Stimulated activated CD8-positive, alpha-beta memory T cell treated with anti-CD3 and anti-CD28 coated beads, Interleukin-12 subunit alpha, Interleukin-12 subunit beta, amount 100 ng/mL, for 1 hour (primary cell): ENCODE data around the gene KDM6B.
A peak's percentile ranks its signal among the peaks of the same experiment; 100 is the strongest.
"Not testable (repeated sequence)": the region's sequence is repeated elsewhere in the genome, so short reads cannot be mapped to it uniquely, and the experiment has no call there.

Experiments used
- DNase-seq: peaks from one replicate; pipeline ENCODE4 v3.0.0-alpha.2; 2020; ENCODE audit warnings: low read depth

KDM6B gene, protein sequence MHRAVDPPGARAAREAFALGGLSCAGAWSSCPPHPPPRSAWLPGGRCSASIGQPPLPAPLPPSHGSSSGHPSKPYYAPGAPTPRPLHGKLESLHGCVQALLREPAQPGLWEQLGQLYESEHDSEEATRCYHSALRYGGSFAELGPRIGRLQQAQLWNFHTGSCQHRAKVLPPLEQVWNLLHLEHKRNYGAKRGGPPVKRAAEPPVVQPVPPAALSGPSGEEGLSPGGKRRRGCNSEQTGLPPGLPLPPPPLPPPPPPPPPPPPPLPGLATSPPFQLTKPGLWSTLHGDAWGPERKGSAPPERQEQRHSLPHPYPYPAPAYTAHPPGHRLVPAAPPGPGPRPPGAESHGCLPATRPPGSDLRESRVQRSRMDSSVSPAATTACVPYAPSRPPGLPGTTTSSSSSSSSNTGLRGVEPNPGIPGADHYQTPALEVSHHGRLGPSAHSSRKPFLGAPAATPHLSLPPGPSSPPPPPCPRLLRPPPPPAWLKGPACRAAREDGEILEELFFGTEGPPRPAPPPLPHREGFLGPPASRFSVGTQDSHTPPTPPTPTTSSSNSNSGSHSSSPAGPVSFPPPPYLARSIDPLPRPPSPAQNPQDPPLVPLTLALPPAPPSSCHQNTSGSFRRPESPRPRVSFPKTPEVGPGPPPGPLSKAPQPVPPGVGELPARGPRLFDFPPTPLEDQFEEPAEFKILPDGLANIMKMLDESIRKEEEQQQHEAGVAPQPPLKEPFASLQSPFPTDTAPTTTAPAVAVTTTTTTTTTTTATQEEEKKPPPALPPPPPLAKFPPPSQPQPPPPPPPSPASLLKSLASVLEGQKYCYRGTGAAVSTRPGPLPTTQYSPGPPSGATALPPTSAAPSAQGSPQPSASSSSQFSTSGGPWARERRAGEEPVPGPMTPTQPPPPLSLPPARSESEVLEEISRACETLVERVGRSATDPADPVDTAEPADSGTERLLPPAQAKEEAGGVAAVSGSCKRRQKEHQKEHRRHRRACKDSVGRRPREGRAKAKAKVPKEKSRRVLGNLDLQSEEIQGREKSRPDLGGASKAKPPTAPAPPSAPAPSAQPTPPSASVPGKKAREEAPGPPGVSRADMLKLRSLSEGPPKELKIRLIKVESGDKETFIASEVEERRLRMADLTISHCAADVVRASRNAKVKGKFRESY (N-terminal part only)

DNA sequence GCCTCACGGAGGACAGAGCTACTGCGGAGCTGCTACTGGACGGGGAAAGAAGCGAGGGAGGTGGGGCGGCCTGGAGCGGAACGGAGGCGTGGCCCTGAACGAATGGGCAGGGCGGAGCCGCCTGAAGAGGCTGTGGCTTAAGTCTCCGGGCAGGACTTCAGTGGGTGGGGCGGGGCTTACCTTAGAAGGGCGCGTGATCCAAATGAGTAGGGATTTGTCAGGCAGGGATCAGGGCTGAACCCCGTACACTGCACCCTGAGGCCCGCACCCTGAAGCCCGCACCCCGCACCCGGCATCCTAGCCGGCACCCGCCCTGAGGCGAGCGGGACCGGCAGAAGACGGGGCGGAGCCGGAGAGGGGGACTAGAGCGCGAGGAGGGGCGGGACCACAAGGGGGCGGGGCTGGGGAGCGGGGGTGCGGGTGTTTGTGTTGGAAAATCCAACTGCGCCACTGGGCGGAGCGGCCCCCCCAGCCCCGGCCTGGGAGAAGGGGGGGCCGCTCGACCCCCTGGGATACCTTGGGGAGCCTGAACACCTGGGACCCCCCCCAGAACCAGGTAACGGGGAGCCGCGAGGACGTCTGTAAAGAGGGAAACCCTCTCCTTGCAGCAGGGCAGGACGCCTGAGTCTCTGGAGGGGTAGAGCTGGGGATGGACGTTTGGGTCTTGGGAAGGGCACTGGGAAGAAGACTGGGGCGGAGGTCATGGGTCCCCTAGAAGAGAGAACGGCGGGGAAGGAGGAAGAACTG is at the start of gene KDM6B:
Gene KDM6B, plus strand, starts transcription at position 423 of the 747 bp plus-strand sequence. CDS start 11,338 bp downstream, outside the sequence.
- DNase-seq, result peak; percentile 73

DNA sequence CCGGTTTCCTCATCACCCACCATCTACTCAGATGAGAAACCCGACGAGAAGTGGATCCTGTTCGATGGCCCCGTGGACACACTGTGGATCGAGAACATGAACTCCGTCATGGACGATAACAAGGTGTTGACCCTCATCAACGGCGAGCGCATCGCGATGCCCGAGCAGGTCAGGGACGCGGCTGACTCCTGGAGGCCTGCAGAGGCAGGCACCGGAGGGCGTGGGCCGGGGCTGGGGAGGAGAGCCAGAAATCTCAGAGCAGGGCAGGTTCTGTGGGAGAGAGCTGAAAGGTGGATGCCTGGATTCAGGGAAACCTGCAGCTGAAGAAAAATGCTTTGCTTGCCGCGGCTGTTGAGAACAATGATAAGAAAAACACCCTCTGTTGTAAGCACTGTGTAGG is 47.2 kb upstream of the KDM6B start:
- DNase-seq, result no peak

DNA sequence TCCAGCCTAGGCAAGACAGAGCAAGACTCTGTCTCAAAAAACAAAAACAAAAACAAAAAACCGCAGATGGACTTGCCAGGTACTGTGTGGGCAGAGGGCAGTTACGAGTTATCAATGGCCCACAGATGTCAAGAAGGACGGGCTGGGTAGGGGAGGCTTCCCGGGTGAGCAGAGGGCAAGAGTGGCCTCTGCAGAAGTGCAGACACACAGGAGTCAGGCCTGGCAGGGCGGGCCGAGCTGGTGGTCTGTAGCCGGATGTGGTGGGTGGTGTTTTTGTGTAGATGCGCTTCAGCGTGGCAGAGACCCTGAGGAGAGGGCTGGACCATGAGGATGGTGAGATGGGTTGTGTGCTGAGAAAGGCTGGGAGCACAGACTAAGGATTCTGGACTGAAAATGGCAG is 44.9 kb upstream of the KDM6B start:
- no peak for DNase-seq

DNA sequence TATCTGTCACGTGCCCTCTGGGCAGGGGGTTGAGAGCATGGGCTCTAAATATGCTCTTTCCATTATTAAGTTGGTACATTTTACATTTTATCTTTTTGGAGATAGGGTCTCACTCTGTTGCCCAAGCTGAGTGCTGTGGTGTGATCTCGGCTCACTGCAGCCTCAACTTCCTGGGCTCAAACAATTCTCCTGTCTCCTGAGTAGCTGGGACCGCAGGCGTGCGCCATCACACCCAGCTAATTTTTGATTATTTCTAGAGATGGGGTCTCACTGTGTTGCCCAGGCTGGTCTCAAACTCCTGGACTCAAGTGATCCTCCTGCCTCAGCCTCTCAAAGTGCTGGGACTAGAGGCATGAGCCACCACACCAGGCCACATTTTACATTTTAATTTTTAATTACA is 43.9 kb upstream of the KDM6B start:
- no peak for DNase-seq

DNA sequence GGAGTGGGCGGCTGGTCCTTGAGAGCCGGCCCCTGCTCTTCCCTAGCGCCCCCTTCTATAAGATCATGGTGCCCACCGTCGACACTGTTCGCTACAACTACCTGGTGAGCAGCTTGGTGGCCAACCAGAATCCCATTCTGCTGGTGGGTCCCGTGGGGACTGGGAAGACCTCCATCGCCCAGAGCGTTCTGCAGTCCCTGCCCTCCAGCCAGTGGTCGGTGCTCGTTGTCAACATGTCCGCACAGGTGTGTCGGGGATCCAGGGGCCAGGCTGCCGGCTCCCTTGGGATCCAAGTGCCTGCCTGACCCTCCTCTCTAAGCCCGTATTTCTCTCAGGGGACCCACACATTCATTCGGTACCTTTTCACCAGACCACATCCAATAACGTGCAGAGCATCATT is 41.4 kb upstream of the KDM6B start:
- no peak for DNase-seq

DNA sequence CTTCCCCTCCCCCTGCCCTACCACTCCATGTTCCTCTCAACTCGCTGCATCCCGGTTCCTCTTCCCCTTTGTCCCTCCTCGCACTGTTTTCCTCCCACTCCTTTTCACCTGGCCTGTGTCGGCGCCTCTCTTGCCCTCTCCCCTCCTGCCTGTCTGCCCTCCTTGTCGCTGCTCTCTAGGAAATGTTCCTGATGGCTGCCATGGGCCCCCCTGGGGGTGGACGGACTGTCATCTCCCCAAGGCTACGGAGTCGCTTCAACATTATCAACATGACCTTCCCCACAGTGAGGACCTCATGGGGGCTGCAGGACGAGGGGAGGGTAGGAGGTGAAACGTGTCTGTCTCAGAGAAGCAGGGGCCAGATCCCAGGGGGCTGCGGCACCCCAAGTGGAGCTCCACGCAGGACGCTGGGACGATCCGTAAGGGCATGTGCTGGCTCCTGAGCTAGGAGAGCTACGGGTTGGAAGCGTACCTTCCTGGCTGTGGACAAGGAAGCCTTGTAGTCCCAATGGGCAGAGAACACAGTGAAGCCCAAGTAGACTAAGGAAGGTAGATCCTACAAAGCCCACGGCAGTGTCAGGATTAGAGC is 39.8 kb upstream of the KDM6B start:
- no peak for DNase-seq

DNA sequence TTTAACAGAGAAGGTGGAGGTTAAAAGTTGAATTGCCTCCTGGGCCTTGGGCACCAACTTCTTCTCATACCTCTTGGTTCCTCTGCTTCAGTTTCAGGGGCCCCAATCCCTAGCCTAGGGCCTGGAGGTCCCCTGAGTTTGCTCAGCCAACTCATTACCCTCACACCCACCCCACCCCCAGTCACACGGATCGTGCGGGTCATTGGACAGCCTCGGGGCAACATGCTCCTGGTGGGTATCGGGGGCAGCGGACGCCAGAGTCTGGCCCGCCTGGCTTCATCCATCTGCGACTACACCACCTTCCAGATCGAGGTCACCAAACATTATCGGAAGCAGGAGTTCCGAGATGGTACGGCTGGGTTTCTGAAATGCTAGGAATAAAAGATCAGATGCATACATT is 36.0 kb upstream of the KDM6B start:
- no peak for DNase-seq

DNA sequence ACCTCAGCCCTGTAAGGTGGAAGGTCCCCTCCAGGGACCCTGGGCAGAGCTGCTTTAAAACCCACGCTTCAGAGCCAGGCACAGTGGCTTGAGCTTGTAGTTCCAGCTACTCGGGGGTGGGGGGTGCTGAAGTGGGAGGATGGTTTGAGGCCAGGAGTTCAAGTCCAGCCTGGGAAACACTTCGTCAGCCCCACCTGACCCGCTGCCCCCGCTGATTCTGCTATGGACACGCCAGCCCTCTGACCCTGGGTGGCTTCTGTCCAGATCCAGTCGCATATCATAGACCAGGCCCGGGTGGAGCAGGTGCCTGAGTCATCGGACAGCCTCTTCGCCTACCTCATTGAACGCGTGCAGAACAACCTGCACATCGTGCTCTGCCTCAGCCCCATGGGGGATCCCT is 35.2 kb upstream of the KDM6B start:
- no peak for DNase-seq

DNA sequence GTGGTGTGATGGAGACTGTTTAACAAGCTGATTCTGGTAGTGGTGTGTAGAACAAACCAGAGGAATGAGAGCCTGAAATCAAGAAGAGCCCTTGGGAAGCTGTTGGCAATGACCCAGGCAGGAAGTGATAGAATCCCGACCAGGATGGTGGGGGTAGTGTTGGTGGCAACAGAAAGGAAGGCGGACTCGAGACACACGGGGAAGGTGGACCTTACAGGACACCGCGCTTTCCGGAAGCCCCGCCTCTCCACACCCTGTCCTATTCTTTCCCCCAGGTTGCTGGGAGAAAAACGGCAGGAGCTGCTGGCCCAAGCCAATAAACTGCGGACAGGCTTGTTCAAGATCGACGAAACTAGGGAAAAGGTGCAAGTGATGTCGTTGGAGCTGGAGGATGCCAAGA is 30.0 kb upstream of the KDM6B start:
- no peak for DNase-seq

DNA sequence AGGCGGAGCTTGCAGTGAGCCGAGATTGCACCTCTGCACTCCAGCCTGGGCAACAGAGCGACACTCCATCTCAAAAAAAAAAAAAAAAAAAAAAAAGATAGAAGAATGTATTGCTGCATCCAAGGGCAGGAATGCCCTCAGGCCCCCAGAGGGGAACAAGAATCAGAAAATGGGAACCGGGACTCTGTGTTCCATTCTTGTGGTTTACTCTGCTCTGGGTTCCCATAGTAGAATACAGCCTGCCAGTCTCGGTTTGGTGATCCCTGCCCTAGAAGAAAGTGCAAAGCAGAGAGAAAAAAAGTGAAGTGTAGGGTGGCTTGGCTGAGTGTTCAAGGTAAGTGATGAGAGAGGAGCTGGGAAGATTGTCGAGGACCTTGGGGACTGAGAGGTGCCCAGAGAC is 27.4 kb upstream of the KDM6B start:
- DNase-seq, result no peak

DNA sequence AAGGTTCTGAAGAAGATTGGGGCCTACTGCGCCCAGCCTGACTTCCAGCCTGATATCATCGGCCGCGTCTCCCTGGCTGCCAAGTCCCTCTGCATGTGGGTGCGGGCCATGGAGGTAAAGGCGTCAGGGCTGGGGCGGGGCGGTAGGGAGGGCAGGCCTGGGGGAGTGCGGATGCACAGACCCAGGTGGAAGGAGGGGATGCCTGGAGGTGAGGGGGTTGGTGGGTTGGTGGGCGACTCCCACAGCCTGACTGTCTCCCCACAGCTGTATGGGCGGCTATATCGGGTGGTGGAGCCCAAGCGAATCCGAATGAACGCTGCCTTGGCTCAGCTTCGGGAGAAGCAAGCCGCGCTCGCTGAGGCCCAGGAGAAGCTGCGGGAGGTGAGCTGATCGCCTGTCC is 26.8 kb upstream of the KDM6B start:
- no peak for DNase-seq

DNA sequence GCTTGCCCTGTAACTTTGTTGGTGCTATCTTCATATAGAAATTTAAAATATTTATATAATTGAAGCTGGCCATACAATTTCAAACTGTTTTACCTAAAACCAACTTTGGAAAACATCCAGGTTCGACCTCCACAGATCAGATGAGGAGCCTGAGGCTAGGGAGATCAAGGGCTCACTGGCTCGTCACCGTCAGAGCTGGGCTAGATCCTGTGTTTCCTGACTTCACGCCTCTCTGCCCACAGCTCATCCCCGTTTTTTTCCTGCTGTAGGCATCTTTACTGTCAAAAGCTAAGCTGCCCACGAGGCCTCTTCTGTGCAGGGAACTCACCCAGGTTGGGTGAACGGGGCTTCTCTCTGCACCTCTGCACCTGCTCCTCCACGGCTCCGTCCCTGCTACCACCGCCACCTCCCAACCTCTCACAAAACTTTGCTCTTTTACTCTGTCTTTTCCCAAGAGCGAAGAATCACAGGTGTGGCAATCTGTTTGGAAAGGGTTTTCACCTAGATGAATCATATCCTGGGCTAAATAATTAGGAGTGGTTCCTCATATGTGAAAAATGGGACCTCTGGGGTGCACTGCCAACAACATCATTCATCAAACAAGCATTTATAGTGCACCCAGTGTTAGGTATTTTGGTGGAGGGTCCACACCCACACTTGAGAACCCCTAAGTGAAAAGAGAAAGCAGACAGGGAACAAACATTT is 24.8 kb upstream of the KDM6B start:
- DNase-seq, result no peak

DNA sequence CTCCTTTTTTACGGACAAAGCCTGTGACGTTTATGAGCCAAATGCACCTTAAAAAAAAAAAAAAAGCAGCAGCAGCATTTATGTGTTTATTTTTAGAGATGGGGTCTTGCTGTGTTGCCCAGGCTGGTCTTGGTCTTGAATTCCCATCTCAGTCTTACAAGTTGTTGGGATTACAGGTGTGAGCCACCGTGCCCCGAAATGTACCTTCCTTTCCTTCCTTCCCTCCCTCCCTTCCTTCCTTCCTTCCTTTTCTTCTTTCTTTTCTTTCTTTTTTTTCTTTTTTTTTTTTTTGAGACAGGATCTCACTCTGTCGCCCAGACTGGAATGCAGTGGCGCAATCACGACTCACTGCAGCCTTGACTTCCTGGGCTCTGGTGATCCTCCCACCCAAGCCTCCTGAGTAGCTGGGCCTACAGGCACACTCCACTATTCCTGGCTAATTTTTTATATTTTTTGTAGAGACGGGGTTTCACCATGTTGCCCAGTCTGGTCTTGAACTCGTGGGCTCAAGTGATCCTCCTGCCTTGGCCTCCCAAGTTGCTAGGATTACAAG is 24.1 kb upstream of the KDM6B start:
- not testable (repeated sequence) for DNase-seq

DNA sequence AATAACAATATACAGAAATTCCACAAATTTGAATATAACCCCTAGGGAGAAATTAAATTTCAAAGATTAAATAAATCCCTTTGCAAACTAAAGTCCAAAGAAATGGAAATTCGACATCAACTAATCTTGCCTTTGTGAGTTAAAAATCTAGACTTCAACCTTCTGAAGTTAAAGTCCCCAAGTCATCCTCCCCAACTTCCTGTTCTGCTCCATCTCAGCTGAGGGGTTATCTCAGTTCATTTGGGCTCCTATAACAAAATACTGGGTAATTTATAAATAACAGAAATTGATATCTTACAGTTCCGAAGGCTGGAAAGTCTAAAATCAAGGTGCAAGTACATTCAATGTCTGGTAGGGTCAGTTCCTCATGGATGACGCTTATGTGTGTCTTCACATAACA is 22.8 kb upstream of the KDM6B start:
- DNase-seq, result no peak

DNA sequence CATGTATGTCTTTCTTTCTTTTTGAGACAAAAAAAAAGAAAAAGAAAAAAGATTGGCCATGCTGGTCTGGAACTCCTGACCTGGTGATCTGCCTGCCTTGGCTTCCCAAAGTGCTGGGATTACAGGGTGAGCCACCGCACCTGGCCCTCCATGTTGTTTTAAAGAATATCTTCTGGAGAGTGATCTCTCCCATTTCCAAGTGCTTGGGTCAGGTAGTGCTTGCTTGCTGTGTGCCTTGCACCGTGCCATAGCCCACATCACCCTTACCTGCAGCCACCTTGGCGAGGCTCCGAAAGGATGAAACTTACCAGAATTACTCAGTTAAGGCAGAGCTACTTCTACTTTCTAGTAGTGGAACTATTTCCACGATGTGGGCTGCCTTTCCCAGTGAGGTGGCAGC is 19.0 kb upstream of the KDM6B start:
- no peak for DNase-seq

DNA sequence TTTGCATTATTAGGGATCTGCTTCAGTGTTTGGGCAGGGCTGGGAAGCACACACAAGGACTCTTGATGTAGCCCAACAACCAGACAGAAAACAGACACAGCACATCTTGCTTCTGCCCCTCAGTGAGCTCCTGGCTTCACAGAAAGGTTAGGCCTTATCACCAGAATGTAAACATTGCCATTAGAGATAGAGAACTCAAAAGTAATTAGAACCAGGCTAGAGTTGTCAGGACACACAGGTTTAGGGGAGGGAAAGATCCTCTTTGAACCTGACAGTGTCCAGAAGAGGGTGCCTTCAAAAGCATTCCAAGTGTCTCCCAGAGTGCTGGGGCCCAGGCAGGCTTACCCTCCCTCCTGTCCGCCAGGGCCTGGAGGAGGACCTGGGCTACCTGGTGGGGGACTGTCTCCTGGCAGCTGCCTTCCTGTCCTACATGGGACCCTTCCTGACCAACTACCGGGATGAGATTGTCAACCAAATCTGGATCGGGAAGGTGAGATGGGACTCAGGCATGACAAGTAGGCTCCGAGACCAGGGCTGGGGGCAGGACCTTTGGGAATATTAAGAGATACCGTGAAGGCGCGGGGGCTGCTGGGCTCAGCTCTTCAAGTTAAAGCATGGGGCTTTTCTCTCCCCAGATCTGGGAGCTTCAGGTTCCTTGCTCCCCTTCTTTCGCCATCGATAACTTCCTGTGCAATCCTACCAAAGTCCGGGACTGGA is 16.9 kb upstream of the KDM6B start:
- DNase-seq, result no peak

DNA sequence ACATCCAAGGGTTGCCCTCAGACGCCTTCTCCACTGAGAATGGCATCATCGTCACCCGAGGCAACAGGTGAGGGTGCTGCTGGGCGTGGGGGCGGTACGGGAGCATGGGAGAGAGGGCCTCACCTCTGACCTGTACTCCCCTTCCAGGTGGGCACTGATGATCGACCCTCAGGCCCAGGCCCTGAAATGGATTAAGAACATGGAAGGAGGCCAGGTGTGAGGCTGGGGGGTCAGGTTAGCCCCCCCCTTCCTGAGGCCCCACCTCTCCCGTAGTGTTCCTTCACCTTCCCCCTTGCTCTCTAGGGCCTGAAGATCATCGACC is 16.4 kb upstream of the KDM6B start:
- DNase-seq, result no peak

DNA sequence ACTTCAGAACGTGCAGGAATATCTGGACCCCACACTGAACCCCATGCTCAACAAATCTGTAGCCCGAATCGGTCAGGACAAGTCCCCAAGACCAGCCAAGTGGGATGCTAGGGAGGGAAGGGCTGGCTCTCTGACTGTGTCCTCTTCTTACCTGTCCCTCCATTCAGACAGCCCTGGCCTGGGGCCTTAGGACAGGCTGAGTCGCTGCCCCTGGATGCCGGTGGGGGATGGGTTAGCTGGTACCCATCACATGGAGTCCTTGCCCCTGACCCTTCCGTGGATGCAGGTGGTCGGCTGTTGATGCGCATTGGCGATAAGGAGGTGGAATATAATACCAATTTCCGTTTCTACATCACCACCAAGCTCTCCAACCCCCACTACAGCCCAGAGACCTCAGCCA is 16.0 kb upstream of the KDM6B start:
- no peak for DNase-seq

DNA sequence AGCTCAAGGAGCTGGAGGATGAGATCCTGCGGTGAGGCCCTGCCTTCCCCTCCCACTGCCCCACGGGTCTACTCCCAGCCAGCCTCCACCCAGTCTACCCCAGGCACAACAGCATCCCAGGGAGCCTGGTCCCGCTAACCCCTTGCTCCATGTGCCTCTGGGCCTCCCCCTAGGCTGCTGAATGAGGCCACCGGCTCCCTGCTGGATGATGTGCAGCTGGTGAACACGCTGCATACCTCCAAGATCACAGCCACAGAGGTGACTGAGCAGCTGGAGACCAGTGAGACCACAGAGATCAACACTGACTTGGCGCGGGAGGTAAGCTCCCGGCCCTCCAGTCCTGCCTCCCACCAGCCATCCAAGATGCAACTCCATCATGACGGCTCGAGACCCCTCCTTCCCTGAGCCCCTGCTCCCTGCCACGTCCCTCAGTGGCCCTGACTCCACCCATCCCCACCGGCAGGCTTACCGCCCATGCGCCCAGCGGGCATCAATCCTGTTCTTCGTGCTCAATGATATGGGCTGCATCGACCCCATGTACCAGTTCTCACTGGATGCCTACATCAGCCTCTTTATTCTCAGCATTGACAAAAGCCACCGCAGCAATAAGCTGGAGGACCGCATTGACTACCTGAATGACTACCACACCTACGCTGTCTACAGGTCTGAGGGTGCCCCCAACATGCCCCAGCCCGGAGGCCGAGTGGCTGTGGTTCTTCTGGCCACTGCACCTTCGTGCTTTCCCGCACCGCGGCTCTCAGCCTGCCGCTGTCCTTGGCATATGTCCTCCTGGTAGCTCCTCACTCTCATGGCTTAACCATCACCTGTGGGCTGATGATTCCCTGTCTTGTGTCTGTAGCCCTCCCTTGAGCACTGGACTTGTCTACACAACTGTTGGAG is 15.0 kb upstream of the KDM6B start:
- DNase-seq, result no peak
